Stimulated activated CD8-positive, alpha-beta memory T cell treated with anti-CD3 and anti-CD28 coated beads, Interleukin-12 subunit alpha, Interleukin-12 subunit beta, amount 100 ng/mL, for 4 hours (primary cell): Measurements from ENCODE around the gene TSACC.

Source experiments
- DNase-seq: peaks from one replicate; pipeline ENCODE4 v3.0.0-alpha.2; 2020; ENCODE audit warnings: low read depth

TSACC gene

DNA sequence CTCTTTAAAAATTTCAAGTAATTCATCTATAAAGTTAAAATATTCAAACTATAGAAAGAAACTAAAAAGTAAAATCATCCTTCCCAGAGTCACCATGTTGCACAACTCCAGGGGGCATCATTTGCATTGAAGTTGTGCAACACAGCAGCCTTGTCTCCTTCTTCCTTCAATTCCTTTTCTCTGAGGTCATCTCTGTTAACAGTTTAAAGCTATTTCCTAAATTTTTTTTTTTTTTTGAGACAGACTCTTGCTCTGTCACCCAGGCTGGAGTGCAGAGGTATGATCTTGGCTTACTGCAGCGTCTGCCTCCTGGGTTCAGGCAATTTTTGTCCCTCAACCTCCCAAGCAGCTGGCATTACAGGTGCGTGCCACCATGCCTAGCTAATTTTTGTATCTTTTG lies 37.8 kb downstream of the TSACC start:
- no peak for DNase-seq

DNA sequence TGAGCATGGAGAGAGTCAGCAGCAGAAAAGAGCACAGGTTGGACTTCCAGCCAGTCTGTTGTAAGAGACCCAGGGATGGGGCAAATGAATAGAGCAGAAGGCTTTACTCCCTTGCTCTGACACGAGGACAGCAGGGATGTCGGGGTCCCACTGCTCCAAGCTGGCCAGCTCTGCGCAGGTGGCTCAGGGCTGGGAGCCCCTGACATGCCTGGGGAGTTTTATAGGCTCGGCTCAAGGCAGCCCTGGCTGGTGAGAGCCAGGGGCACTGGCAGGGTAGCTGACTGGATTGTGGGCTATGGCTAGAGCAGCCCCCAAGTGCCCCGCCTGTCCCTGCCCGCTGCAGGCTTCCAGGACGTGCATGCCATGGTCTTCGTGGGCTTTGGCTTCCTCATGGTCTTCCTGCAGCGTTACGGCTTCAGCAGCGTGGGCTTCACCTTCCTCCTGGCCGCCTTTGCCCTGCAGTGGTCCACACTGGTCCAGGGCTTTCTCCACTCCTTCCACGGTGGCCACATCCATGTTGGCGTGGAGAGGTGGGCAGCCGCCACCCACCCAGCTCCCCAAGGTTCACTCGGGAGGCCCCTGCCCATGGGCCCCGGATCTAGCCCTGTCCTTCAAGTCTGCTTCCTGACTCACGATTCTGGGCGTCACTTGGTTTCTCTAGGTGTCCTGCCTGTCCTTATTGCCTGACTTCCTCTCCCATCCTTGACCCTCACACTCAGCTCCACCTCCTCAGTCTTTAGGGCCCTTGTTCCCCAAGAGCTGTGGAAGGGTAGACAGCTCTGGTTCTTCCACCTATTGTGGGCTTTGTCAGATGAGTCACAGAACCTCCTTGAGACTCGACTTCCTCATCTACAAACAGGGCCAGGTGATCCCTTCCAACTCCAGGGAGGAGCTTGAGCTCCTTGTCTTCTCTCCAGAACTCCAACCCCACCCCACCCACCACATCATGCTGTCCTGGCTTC lies 38.9 kb downstream of the TSACC start:
- no peak for DNase-seq

- DNase-seq = no peak
These were observed 40.2 kb downstream of the TSACC start for GRCh38 chr1:156378557-156378956.

GRCh38 chr1:156379420-156380165 lies 41.3 kb downstream of the TSACC start:
- DNase-seq = no peak

DNA sequence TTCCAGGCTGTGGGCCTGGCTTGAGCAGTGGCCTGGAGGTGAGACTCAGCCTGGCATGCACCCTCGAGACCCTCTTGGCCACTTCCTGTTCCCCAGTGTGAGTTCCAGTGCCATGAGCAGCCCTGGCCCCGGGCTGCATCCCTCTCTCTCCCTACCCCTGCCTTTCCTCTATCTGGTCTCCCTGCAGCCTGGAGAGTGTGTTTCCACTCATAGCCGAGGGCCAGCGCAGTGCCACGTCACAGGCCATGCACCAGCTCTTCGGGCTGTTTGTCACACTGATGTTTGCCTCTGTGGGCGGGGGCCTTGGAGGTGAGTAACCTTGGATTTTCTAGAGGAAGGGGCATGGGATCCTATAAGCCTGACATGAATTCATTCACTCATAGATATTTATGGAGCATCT lies 44.2 kb downstream of the TSACC start:
- no peak for DNase-seq

- peak; percentile 17 for DNase-seq
These were observed 44.7 kb downstream of the TSACC start for GRCh38 chr1:156383023-156383422.

DNA sequence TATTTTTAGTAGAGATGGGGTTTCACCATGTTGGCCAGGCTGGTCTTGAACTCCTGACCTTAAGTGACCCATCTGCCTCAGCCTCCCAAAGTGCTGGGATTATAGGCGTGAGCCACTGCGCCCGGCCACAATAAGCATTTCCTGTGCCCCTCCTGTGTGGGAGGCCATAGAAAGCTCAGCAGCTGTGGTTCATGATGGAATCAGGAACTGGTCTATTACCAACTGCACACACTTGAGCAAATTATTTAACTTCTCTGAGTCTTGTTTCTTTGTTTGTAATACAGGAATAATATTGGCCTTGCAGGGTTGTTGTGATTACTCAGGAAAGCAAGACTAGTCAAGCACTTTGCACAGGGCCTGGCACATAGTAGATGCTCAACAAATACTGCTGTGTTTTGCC lies 45.7 kb downstream of the TSACC start:
- DNase-seq = no peak

DNA sequence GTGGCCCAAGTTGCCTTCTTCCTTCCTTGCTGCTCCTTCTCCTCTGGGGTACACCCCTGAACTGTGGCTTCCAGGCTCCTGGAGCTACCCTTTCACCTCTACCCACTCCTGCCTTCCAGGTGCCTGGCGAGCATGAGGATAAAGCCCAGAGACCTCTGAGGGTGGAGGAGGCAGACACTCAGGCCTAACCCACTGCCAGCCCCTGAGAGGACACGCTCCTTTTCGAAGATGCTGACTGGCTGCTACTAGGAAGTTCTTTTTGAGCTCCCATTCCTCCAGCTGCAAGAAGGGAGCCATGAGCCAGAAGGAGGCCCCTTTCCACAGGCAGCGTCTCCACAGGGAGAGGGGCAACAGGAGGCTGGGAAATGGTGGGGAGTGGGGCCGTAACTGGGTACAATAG lies 46.3 kb downstream of the TSACC start:
- DNase-seq = no peak

GRCh38 chr1:156385534-156386031 lies 47.3 kb downstream of the TSACC start:
- DNase-seq = peak; percentile 37

GRCh38 chr1:156386134-156386901 lies 48.0 kb downstream of the TSACC start:
- DNase-seq = no peak

DNA sequence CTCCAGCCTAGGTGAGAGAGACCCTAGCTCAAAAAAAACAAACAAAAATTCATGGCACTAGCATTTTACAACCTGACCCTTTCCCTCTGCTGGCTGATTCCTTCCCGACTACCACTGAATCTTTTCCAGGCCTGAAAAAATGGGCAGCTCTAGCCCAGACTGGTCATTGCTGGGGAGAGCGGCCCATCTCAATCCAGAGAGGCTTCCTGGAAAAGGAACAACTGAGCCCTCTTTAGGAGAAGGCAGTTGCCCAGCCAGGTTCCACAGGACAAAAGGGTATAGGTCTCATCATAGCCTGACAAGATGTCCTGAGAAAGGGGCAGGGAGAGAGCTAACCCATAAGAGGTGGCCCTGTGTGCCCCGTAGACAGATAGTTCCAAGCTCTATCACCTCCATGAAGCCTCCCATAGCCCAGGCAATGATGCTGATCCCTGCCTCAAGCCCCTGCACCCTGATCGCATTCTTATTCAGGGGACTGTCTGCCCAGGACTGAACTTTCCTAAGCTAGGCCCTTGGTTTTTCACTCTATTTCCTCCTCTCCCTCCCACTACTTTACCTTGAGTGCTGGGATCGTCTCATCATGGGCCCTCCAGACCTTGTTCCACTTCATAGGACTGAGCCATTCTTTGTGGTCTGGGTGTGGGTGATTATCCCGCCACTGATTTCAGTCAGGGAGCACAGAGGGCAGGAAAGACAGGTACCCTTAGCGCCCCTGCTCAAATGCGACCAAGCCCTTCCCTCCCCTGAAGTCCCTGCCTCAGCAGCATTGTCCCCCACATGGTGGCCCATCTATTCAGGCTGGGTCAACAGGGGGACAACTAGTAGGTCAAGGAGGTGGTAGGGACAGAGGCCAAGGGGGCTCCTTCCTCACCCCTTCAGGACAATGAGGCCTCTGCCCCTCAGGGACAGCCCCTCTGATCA lies 48.9 kb downstream of the TSACC start:
- no peak for DNase-seq

DNA sequence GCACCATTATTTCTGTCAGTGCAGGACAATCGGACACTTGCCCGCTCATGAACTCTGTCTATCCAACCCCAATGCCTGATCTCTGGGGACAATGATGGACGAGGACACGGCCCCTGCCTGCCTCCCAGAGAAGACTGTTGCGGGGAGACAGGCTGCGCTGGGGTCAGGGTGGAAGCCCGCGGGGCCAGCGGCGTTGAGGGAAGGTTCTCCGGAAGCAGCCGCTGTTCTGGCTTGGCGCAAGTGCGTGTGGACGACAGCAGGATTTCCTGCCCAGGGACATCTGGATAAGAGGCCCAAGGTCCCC lies 49.5 kb downstream of the TSACC start:
- DNase-seq = no peak

DNA sequence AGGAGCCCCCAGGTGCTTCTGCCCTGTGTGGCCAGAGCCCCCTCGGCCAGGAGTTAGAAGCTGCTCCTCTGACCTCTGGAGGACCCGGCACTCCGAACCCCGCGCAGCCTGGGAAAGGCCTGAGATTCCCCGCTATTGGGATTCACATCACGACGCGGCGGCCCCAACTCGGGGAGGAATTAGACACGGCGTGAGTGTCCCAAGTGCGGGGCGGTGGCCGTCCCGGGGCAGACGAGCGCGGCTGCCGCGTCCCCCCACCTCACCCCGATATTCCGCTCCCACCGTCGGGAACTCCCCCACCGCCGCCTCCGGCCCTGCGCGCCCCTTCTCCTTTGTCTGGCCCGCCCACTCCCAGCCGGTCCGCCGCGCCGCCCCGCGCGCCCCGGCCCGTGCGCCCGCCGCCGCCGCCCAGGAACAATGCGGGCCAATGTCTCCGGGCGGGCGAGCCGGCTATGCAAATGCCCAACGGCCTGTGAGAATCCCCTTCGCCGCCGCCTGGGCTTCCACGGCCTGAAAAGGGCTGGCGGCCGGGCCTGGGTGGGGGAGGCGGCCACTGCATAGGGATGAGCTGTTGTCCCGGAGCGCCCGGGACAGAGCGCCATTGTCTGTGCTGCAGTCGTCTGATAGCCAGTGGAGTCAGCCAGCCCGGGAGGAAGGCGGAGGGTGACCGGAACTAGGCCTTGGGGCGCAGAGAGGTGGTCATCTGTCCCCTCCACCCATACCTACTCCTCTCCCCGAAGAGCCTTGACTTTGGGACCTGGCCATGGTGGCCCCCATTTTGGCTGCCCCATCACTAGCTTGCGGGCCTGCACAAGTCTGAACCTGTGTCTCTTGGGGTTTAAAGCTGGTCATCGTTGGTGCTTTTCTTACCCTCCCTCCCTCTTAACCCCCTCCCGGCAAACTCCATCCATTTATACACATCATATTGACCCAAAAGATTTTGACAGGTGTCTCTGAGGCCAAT lies 50.1 kb downstream of the TSACC start:
- DNase-seq = no peak

DNA sequence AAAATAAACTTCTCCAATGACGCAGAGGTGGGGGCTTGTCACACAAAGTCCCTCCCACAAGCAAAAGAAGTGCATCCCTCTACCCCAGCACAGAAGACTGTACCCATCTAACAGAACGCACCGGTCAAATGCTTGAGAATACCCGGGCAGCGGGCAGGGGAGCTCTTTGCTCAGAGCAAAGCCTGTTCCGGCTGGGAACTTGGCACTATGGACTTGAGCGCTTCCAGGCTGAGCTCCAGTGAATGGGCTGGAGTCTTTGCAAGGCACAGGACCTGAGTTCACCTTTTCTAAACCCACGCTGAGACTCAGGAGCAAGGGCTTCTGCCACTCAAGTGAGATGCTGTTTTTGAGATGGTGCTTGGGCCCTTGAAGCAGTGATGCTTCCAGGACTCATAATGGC lies 51.0 kb downstream of the TSACC start:
- DNase-seq = no peak

DNA sequence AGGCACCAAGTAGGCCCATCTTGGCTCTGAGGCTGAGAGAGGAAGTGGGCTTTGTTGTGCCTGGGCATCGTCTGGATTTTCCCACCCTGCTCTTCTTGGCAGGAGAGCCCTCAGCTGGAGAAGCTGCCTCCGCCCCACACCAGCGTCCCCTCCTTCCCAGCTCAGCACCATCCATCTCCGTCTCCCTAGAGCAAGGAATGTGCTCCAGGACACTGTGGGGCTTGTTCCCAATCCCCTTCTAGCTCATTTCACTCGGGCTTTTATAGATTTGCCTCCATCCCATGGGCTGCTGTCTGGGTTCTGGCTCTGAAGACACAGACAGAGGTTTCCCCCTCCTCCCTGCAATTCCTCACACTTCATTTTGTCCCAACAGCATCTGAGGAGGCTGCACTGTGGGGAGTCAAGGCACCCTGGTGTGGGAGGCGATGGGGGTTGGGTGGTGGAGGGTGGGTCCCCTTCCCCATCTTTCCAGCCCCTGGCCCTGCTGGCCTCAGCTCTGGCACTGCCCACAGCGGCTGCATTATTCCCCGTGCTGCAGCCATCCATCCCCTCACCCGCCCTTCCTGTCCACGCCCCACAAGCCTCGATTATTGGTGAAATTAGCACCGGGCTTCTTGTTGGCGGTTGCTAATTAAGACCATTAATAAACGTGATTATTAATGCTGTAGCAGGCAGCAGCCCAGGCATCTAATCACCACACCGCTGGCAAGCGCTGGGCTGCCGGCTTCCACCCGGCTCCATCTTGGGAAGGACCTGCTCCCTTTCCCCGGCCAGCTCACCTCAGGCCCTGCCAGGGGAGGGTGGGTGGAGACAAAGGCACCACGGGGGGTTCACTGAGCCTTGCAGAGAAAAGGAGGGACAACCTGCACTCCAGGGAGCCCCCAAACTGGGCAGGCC lies 52.4 kb downstream of the TSACC start:
- DNase-seq = no peak

DNA sequence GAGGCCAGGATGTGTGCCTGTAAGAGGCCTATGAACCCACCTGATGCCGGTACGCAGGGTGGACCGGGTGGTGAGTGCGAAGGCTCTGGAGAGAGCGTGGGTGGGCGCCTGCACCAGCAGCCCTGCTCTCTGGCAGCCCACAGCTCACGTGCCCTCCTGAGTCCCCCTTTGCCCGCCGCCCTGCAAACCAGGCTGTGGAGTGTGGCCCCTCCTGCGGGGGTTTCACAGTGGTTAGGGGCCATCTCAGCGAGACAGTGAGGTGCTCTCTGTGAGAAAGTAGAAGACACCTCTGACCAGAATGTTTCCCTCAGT lies 53.0 kb downstream of the TSACC start:
- no peak for DNase-seq

- no peak for DNase-seq
These were observed 53.4 kb downstream of the TSACC start for GRCh38 chr1:156391701-156392100.

- no peak for DNase-seq
These were observed 54.1 kb downstream of the TSACC start for GRCh38 chr1:156392452-156392853.

- no peak for DNase-seq
These were observed 54.8 kb downstream of the TSACC start for GRCh38 chr1:156393095-156393494.
